Gastroesophageal sphincter (tissue), 3 donors: Measurements from ENCODE around the gene PLOD1.
"Not testable (repeated sequence)": the region's sequence is repeated elsewhere in the genome, so short reads cannot be mapped to it uniquely, and the experiment has no call there.

Experiments used
- CTCF ChIP-seq, 4 experiments: fragments of 200-600 bp in 2 of 4; fragments of 450-650 bp in 2 of 4; sonication (generic) in 1 of 4; IDR thresholded peaks; one replicate each; pipeline ENCODE4 v1.5.1; 2017 to 2019; ENCODE audit warnings: antibody characterized with exemption in 4 of 4, mild to moderate bottlenecking in 2 of 4, moderate library complexity in 2 of 4
- EP300 ChIP-seq: sonication (generic); formaldehyde crosslinking; IDR thresholded peaks from one replicate; pipeline ENCODE4 v1.6.1; 2017; ENCODE audit warnings: antibody characterized with exemption, mild to moderate bottlenecking
- POLR2A ChIP-seq, 2 donors: fragments of 450-650 bp; IDR thresholded peaks; one replicate each; pipeline ENCODE4 v1.6.1; 2017; ENCODE audit warnings: antibody characterized with exemption in 2 of 2, mild to moderate bottlenecking in 2 of 2, moderate library complexity in 1 of 2

GRCh38 chr1:11912482-11913216 is 21.9 kb upstream of the PLOD1 start:
- TF ChIP-seq CTCF (IDR thresholded peaks at IDR 0.05); POLR2A (IDR thresholded peaks at IDR 0.05); EP300: not testable (repeated sequence)
